K562 (cell line): Measurements from ENCODE around the gene OR51B2. TPM values are rescaled to one million over a fixed set of nuclear protein-coding genes. Genes with fewer than 3 reads are reported as not detected.

ENCODE experiments used
- FOSL1 ChIP-seq: fragments of 200-800 bp; sonication (Bioruptor generic); conservative IDR thresholded peaks from 2 replicates; pipeline ENCODE4 v1.6.1; 2016; ENCODE audit warnings: missing genetic modification characterization, missing compliant biosample characterization
- GTF2A2 ChIP-seq: IDR thresholded peaks from 2 replicates; pipeline ENCODE4 v1.6.1; 2016; ENCODE audit warnings: mild to moderate bottlenecking, missing genetic modification characterization, missing compliant biosample characterization
- HNRNPUL1 ChIP-seq: fragments of 200-400 bp; formaldehyde crosslinking; IDR thresholded peaks from 2 replicates; pipeline ENCODE4 v1.6.1; 2017; ENCODE audit warnings: low read length
- MAFK ChIP-seq: IDR thresholded peaks from 2 replicates; pipeline ENCODE4 v1.6.1; 2011; ENCODE audit warnings: low read length, improper control_type of control experiment
- NCOR1 ChIP-seq: fragments of 450-650 bp; IDR thresholded peaks from 2 replicates; pipeline ENCODE4 v1.6.1; 2016; ENCODE audit warnings: mild to moderate bottlenecking, moderate library complexity
- SMARCA4 ChIP-seq: fragments of 450-650 bp; IDR thresholded peaks from 2 replicates; pipeline ENCODE4 v1.6.1; 2016
- TBL1XR1 ChIP-seq, 2 experiments: IDR thresholded peaks; 2 replicates each; pipeline ENCODE4 v1.6.1; 2012; ENCODE audit warnings: improper control_type of control experiment in 2 of 2, low read length in 2 of 2, mild to moderate bottlenecking in 1 of 2
- XRCC5 ChIP-seq: fragments of 200-400 bp; formaldehyde crosslinking; IDR thresholded peaks from 2 replicates; pipeline ENCODE4 v1.6.1; 2017; ENCODE audit warnings: low read depth, mild to moderate bottlenecking, low read length
- ZBED1 ChIP-seq: IDR thresholded peaks from 2 replicates; pipeline ENCODE4 v1.6.1; 2014
- ZBTB17 ChIP-seq: fragments of 450-650 bp; formaldehyde crosslinking; IDR thresholded peaks from 2 replicates; pipeline ENCODE4 v1.4.0; 2020; ENCODE audit warnings: mild to moderate bottlenecking
- ZC3H4 ChIP-seq: sonication (generic); formaldehyde crosslinking; IDR thresholded peaks from 2 replicates; pipeline ENCODE4 v1.9.0; 2021; ENCODE audit warnings: missing genetic modification reagents, borderline replicate concordance
- ZNF212 ChIP-seq: fragments of 450-650 bp; formaldehyde crosslinking; IDR thresholded peaks from 2 replicates; pipeline ENCODE4 v1.4.0; 2020; ENCODE audit warnings: mild to moderate bottlenecking
- ZNF232 ChIP-seq: sonication (generic); formaldehyde crosslinking; IDR thresholded peaks from 2 replicates; pipeline ENCODE4 v1.8.0; 2022; ENCODE audit warnings: mild to moderate bottlenecking, missing genetic modification reagents
- ZNF76 ChIP-seq: fragments of 250-450 bp; sonication (Bioruptor Pico); IDR thresholded peaks from 2 replicates; pipeline ENCODE4 v1.4.0; 2020; ENCODE audit warnings: mild to moderate bottlenecking, moderate library complexity, borderline replicate concordance
- polyA plus RNA-seq, 8 experiments: library from polyadenylated mRNA; depleted of rRNA in 4 of 8; stranded (reverse) in 5 of 8; unstranded in 3 of 8; fragments of >200 nt; fragmentation: Nextera tagmentation in 2 of 8; fragmentation: Illumina TruSeq in 1 of 8; extraction: Ambion mirVana in 2 of 8; extraction: Trizol in 1 of 8; gene quantifications; 2 replicates each; pipeline versions ENCODE4 v1.2.1 to v1.2.3, GENCODE V29; 2011 to 2014; ENCODE audit warnings: inconsistent platforms in 1 of 8, missing spikeins in 1 of 8
- total RNA-seq, 7 experiments: library from RNA; depleted of rRNA in 6 of 7; stranded (reverse); fragments of >200 nt in 6 of 7; fragmentation: Illumina TruSeq in 2 of 7; extraction: Trizol in 2 of 7; gene quantifications; 2 replicates each; pipeline versions ENCODE4 v1.2.1 to v1.2.3, GENCODE V29; 2011 to 2021; ENCODE audit warnings: low replicate concordance in 1 of 7
- TF ChIP-seq, protein P1 (sequence below): fragments of 250-450 bp; sonication (Bioruptor Pico); IDR thresholded peaks from 2 replicates; pipeline ENCODE4 v1.4.0; 2020
- TF ChIP-seq, protein P2 (sequence below): fragments of 450-650 bp; IDR thresholded peaks from 2 replicates; pipeline ENCODE4 v1.6.1; 2016
- TF ChIP-seq, protein P3 (sequence below): sonication (generic); formaldehyde crosslinking; IDR thresholded peaks from 2 replicates; pipeline ENCODE4 v1.8.0; 2023; ENCODE audit warnings: mild to moderate bottlenecking, missing genetic modification reagents
- TF ChIP-seq, protein P4 (sequence below): sonication (generic); formaldehyde crosslinking; IDR thresholded peaks from 2 replicates; pipeline ENCODE4 v1.9.0; 2022; ENCODE audit warnings: mild to moderate bottlenecking, missing genetic modification reagents
- TF ChIP-seq, protein P5 (sequence below): fragments of 450-650 bp; formaldehyde crosslinking; IDR thresholded peaks from 2 replicates; pipeline ENCODE4 v1.4.0; 2020; ENCODE audit warnings: mild to moderate bottlenecking, moderate library complexity

OR51B2 gene
- total and polyA plus RNA-seq, 9 of the 15 experiments (the other 6 are each of a cell fraction or from before 2014, with no cell fraction given) = 0.38 to 6.6 (median 4.0) TPM

DNA sequence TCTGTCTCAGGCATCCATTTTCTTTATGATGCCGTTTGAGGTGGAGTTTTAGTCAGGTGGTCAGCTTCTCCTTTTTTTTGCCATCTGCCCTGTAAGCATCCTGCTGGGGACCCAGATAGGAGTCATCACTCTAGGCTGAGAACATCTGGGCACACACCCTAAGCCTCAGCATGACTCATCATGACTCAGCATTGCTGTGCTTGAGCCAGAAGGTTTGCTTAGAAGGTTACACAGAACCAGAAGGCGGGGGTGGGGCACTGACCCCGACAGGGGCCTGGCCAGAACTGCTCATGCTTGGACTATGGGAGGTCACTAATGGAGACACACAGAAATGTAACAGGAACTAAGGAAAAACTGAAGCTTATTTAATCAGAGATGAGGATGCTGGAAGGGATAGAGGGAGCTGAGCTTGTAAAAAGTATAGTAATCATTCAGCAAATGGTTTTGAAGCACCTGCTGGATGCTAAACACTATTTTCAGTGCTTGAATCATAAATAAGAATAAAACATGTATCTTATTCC is 43.5 kb downstream of the OR51B2 start (continued):
- peak; percentile 98 for TF ChIP-seq TBL1XR1 (IDR thresholded peaks at IDR 0.05; ENCODE audit: low read length in 2 of 2)
- TF ChIP-seq, protein P1, sequence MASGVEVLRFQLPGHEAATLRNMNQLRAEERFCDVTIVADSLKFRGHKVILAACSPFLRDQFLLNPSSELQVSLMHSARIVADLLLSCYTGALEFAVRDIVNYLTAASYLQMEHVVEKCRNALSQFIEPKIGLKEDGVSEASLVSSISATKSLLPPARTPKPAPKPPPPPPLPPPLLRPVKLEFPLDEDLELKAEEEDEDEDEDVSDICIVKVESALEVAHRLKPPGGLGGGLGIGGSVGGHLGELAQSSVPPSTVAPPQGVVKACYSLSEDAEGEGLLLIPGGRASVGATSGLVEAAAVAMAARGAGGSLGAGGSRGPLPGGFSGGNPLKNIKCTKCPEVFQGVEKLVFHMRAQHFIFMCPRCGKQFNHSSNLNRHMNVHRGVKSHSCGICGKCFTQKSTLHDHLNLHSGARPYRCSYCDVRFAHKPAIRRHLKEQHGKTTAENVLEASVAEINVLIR (CRISPR knock-in tag) = peak; percentile 60; the same call in 1 of the 2 replicates
- TF ChIP-seq GTF2A2 = no peak
- TF ChIP-seq ZC3H4 (CRISPR knock-in tag) = no peak
- TF ChIP-seq ZNF76 (CRISPR knock-in tag) = peak; percentile 68; the same call in 1 of the 2 replicates
- TF ChIP-seq SMARCA4 = peak; percentile 99
- peak; percentile 99 for TF ChIP-seq NCOR1
- TF ChIP-seq, protein P2, sequence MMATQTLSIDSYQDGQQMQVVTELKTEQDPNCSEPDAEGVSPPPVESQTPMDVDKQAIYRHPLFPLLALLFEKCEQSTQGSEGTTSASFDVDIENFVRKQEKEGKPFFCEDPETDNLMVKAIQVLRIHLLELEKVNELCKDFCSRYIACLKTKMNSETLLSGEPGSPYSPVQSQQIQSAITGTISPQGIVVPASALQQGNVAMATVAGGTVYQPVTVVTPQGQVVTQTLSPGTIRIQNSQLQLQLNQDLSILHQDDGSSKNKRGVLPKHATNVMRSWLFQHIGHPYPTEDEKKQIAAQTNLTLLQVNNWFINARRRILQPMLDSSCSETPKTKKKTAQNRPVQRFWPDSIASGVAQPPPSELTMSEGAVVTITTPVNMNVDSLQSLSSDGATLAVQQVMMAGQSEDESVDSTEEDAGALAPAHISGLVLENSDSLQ = peak; percentile 67
- no peak for TF ChIP-seq XRCC5
- TF ChIP-seq, protein P3, sequence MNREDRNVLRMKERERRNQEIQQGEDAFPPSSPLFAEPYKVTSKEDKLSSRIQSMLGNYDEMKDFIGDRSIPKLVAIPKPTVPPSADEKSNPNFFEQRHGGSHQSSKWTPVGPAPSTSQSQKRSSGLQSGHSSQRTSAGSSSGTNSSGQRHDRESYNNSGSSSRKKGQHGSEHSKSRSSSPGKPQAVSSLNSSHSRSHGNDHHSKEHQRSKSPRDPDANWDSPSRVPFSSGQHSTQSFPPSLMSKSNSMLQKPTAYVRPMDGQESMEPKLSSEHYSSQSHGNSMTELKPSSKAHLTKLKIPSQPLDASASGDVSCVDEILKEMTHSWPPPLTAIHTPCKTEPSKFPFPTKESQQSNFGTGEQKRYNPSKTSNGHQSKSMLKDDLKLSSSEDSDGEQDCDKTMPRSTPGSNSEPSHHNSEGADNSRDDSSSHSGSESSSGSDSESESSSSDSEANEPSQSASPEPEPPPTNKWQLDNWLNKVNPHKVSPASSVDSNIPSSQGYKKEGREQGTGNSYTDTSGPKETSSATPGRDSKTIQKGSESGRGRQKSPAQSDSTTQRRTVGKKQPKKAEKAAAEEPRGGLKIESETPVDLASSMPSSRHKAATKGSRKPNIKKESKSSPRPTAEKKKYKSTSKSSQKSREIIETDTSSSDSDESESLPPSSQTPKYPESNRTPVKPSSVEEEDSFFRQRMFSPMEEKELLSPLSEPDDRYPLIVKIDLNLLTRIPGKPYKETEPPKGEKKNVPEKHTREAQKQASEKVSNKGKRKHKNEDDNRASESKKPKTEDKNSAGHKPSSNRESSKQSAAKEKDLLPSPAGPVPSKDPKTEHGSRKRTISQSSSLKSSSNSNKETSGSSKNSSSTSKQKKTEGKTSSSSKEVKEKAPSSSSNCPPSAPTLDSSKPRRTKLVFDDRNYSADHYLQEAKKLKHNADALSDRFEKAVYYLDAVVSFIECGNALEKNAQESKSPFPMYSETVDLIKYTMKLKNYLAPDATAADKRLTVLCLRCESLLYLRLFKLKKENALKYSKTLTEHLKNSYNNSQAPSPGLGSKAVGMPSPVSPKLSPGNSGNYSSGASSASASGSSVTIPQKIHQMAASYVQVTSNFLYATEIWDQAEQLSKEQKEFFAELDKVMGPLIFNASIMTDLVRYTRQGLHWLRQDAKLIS (CRISPR knock-in tag) = peak; percentile 32; the same call in 1 of the 2 replicates
- peak; percentile 67 for TF ChIP-seq ZBTB17 (CRISPR knock-in tag)
- TF ChIP-seq ZBED1 = peak; percentile 93
- no peak for TF ChIP-seq ZNF232 (CRISPR knock-in tag)
- peak; percentile 99 for TF ChIP-seq MAFK
- TF ChIP-seq ZNF212 (CRISPR knock-in tag) = peak; percentile 56; the same call in 1 of the 2 replicates
- TF ChIP-seq FOSL1 (tag) = peak; percentile 100
- TF ChIP-seq, protein P4, sequence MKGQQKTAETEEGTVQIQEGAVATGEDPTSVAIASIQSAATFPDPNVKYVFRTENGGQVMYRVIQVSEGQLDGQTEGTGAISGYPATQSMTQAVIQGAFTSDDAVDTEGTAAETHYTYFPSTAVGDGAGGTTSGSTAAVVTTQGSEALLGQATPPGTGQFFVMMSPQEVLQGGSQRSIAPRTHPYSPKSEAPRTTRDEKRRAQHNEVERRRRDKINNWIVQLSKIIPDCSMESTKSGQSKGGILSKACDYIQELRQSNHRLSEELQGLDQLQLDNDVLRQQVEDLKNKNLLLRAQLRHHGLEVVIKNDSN = peak; percentile 69
- no peak for TF ChIP-seq HNRNPUL1
- TF ChIP-seq, protein P5, sequence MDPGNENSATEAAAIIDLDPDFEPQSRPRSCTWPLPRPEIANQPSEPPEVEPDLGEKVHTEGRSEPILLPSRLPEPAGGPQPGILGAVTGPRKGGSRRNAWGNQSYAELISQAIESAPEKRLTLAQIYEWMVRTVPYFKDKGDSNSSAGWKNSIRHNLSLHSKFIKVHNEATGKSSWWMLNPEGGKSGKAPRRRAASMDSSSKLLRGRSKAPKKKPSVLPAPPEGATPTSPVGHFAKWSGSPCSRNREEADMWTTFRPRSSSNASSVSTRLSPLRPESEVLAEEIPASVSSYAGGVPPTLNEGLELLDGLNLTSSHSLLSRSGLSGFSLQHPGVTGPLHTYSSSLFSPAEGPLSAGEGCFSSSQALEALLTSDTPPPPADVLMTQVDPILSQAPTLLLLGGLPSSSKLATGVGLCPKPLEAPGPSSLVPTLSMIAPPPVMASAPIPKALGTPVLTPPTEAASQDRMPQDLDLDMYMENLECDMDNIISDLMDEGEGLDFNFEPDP (CRISPR knock-in tag) = 0 out of 2 replicates have a peak, but pooled peaks have one; percentile 55
